KMS-11 (cell line): Measurements from ENCODE around the gene SLC6A9.

Source experiments
- H2AFZ ChIP-seq: fragments of 200-600 bp; sonication (generic); 2 replicates; pipeline ENCODE4 v1.6.1; 2016; ENCODE audit warnings: antibody characterized with exemption, mixed run types, low read depth
- H3K27ac ChIP-seq: fragments of 200-600 bp; sonication (generic); 2 replicates; pipeline ENCODE4 v1.6.1; 2016; ENCODE audit warnings: mild to moderate bottlenecking, mixed run types
- H3K27me3 ChIP-seq: fragments of 200-600 bp; sonication (generic); 2 replicates; pipeline ENCODE4 v1.6.1; 2017; ENCODE audit warnings: mild to moderate bottlenecking, low read depth, mixed run types, moderate library complexity; ENCODE audit not compliant: insufficient read depth
- H3K36me3 ChIP-seq: fragments of 200-600 bp; sonication (generic); 2 replicates; pipeline ENCODE4 v1.6.1; 2017; ENCODE audit warnings: mild to moderate bottlenecking, mixed run types; ENCODE audit not compliant: insufficient read depth
- H3K4me1 ChIP-seq: fragments of 200-600 bp; sonication (generic); 2 replicates; pipeline ENCODE4 v1.6.1; 2016; ENCODE audit warnings: mild to moderate bottlenecking, low read depth, mixed run types; ENCODE audit not compliant: poor library complexity, severe bottlenecking
- H3K4me2 ChIP-seq: fragments of 200-600 bp; sonication (generic); 2 replicates; pipeline ENCODE4 v1.7.0; 2016; ENCODE audit warnings: mild to moderate bottlenecking, mixed run types
- H3K4me3 ChIP-seq: fragments of 200-600 bp; sonication (generic); IDR thresholded peaks from 2 replicates; pipeline ENCODE4 v1.6.1; 2017; ENCODE audit warnings: low read depth, low read length, mixed read lengths; ENCODE audit not compliant: insufficient read depth
- H3K79me2 ChIP-seq: fragments of 200-600 bp; sonication (generic); 2 replicates; pipeline ENCODE4 v1.6.1; 2016; ENCODE audit warnings: low read depth, mixed run types; ENCODE audit not compliant: insufficient read depth
- H3K9ac ChIP-seq: fragments of 200-600 bp; sonication (generic); 2 replicates; pipeline ENCODE4 v1.6.1; 2016; ENCODE audit warnings: mild to moderate bottlenecking, mixed run types
- H4K20me1 ChIP-seq: fragments of 200-600 bp; sonication (generic); 2 replicates; pipeline ENCODE4 v1.6.1; 2016; ENCODE audit warnings: mild to moderate bottlenecking, mixed run types; ENCODE audit not compliant: insufficient read depth
- CTCF ChIP-seq: fragments of 200-600 bp; sonication (generic); conservative IDR thresholded peaks from 2 replicates; pipeline ENCODE4 v1.6.1; 2017; ENCODE audit warnings: low read depth, mild to moderate bottlenecking, antibody characterized with exemption, low read length, moderate library complexity, mixed read lengths

The SLC6A9 gene

GRCh38 chr1:43982808-43983207, 48.5 kb downstream of the SLC6A9 start:
- Histone ChIP-seq H3K9ac (no peak overlapping the region), H3K27me3 (no peaks in the 10 kb centered on the region), H4K20me1 (no peaks in the 10 kb centered on the region), H3K4me2 (no peak overlapping the region), H3K36me3 (no peaks in the 10 kb centered on the region), H3K4me1 (peaks cover 12% of the 10 kb centered on the region), H3K4me3 (no peak overlapping the region), H2AFZ (no peak overlapping the region), H3K27ac (no peak overlapping the region), H3K79me2 (peaks cover 15% of the 10 kb centered on the region; the same call in 1 of the 2 replicates)
- no peak for TF ChIP-seq CTCF

GRCh38 chr1:43982241-43982640, 49.0 kb downstream of the SLC6A9 start:
- TF ChIP-seq CTCF = no peak
- no peaks in the 10 kb centered on the region for H3K27me3 ChIP-seq
- no peak overlapping the region for H3K4me2 ChIP-seq
- H3K27ac ChIP-seq = no peak overlapping the region
- H3K9ac ChIP-seq = no peak overlapping the region
- no peak overlapping the region for H3K4me3 ChIP-seq
- no peak overlapping the region for H2AFZ ChIP-seq
- no peaks in the 10 kb centered on the region for H4K20me1 ChIP-seq
- no peaks in the 10 kb centered on the region for H3K36me3 ChIP-seq
- peaks cover 21% of the 10 kb centered on the region; the same call in 1 of the 2 replicates for H3K79me2 ChIP-seq
- H3K4me1 ChIP-seq = peaks cover 16% of the 10 kb centered on the region

- H3K4me2 ChIP-seq = no peak overlapping the region
- no peak overlapping the region for H3K4me3 ChIP-seq
- no peaks in the 10 kb centered on the region for H3K36me3 ChIP-seq
- H3K79me2 ChIP-seq = peaks cover 27% of the 10 kb centered on the region; the same call in 1 of the 2 replicates
- H3K27ac ChIP-seq = no peak overlapping the region
- TF ChIP-seq CTCF = no peak
- no peaks in the 10 kb centered on the region for H3K27me3 ChIP-seq
- H4K20me1 ChIP-seq = no peaks in the 10 kb centered on the region
- peaks cover 22% of the 10 kb centered on the region for H3K4me1 ChIP-seq
- H2AFZ ChIP-seq = no peak overlapping the region
- no peak overlapping the region for H3K9ac ChIP-seq
Measured at GRCh38 chr1:43981636-43982035, 49.6 kb downstream of the SLC6A9 start.

GRCh38 chr1:43981135-43981491, 50.1 kb downstream of the SLC6A9 start:
- H3K27ac ChIP-seq = no peak overlapping the region
- TF ChIP-seq CTCF = no peak
- H3K36me3 ChIP-seq = no peaks in the 10 kb centered on the region
- no peak overlapping the region for H3K4me2 ChIP-seq
- H3K79me2 ChIP-seq = peaks cover 32% of the 10 kb centered on the region
- no peak overlapping the region for H3K4me3 ChIP-seq
- H4K20me1 ChIP-seq = no peaks in the 10 kb centered on the region
- no peak overlapping the region for H2AFZ ChIP-seq
- H3K4me1 ChIP-seq = peaks cover 28% of the 10 kb centered on the region
- no peaks in the 10 kb centered on the region for H3K27me3 ChIP-seq
- no peak overlapping the region for H3K9ac ChIP-seq
